Measurements from ENCODE around the gene DNAJC1.
"Not testable (repeated sequence)": the region's sequence is repeated elsewhere in the genome, so short reads cannot be mapped to it uniquely, and the experiment has no call there.

The DNAJC1 gene

DNA sequence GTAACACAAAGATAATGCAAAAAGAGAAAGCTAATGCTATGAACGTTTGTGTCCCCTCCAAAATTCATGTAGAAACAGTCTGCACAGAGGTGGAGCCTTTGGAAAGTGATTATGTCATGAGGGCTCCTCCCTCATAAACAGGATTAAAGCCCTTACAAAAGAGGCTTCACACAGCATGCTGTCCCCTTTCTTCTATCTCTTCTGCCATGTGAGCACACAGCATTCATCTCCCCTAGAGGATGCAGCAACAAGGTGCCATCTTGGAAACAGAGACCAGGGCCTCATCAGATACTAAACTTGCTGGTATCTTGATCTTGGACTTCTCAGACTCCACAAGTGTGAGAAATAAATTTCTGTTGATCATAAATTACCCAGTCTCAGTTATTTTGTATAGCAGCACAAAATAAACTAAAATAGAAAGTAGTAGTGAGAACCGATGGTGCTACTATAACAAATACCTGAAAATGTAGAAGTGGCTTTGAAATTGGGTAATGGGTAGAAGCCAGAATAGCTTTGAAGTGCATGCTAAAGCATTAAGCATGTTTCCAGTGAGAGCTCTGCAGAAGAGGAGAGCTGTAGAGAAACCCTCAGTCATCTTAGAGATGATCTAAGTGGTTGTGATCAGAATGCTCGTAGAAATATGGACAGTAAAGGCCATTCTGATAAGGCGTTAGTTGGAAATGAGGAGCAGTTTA lies 108.7 kb downstream of the DNAJC1 start:
- DNase-seq, result no peak

DNA sequence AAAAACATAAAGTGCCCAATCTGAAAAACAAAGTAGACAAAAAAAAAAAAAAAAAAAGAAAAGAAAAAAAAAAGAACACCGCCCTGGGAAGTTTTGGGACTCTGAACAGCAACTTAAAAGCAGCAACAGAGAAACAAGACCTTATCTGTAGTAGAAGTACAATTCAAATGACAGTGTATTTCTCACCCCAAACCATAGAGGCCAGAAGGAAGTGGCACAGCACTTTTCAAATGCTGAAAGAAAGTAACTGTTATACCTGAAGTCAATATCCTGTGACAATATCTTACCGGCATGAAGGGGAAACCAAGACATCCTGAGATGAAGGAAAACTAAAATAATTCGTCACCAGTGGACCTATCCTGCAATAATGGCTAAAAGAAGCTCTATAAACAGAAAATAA lies 112.1 kb downstream of the DNAJC1 start:
- DNase-seq, result no peak

DNA sequence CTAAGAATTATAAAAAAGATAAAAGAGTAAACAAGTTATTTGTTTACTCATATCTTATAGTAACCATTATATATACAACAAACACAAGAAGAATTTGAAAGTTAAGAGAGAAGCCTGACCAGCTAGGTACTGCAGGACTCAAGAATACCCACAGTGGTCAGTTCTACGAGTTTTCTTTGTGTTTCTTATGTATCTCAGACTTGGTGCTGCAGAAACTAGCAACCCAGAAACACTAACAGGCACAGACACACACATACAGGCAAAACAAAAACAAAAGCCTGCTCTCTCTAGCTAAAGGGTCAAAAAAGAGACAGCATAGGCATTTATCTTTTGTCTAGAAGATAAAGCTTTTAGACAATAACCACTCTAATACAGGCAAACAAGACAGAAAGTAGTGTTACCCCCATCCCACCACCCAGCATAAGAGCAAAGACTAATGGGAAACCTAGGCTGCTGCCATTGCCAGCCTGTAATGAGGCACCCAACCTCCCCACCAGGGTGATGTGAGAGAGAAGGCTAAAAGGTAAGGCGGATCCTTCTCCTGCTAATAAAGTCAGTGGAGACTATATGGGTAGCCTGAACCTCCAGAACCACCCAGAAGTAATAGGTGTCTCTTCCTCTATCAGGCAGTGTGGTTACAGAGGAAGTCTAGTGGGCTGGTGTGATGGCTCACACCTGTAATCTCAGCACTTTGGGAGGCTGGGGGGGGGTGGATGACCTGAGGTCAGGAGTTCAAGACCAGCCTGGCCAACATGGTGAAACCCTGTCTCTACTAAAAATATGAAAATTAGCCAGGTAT lies 113.9 kb downstream of the DNAJC1 start:
- no peak for DNase-seq

DNA sequence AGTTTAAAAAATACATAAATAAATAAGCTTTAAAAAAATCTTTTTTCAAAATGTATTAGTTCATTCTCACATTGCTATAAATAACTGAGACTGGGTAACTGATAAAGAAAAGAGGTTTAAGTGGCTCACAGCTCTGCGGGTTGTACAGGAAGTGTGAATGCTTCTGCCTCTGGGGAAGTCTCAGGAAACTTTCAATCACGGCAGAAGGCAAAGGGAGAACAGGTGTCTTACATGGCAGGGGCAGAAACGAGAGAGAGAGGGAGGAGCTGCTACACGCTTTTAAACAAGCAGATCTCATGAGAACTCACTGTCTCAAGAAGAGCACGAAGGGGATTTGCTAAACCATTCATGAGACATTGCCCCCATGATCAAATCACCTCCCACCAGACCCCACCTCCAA lies 114.6 kb downstream of the DNAJC1 start:
- no peak for DNase-seq

DNA sequence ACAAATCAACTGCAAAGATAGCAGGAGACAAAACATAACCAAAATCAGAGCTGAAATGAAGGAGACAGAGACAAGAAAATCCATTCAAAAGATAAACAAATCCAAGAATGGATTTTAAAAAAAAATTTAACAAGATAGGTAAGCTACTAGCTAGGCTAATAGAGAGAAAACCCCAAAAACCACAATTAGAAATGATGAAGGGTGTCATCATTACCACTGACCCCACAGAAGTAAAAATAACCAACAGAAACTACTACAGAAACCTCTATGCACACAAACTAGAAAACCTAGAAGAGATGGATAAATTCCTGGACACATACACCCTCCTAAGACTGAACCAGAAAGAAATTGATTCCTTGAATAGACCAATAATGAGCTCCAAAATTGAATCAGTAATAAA lies 117.6 kb downstream of the DNAJC1 start:
- DNase-seq, result no peak

DNA sequence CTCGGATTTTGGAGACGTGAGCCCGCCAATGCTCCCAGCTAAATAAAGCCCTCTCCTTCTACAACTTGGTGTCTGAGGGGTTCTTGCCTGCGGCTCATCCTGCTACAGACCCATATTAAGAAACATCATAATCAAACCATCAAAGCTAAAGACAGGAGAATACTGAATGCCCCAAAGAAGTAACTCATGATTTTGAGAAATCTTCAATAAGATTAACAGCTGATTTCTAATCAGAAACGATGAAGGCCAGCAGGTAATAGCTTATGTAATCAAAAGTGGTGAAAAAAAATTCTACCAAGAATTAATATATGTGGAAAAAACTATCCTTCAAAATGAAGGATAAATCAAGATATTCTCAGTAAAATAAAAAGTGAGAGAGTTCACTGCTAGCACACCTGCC lies 130.3 kb downstream of the DNAJC1 start:
- no peak for DNase-seq

DNA sequence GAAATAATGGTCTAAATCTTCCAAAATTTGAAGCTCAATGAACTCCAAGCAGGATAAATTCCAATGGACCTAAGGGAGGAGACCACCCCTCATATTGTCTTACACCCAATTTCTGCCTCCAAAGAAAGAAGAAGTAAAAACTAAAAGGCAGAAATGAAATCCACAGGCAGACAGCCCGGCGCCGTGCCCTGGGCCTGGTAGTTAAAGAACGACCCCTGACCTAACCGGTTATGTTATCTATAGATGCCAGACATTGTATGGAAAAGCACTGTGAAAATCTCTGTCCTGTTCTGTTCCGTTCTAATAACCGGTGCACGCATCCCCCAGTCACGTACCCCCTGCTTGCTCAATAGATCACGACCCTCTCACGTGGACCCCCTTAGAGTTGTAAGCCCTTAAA lies 130.8 kb downstream of the DNAJC1 start:
- DNase-seq, result not testable (repeated sequence)

DNA sequence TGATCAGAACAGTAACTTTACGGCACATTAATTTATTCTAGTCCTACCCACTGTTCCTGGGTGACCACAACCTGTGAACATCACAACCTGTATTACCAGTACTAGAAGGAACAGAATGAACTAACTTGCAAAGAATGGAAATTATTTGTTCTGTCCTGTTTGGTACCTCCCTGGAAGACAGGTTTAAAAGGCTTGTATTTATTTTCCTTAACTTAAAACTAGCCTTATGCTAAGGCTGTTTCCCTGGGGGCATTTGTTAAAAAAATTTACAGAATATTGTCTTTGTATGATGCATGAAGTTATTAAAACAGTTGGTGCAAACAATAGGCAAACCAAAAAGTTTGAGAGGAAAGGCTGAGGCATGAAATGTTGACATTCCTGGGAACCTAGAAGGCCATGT lies 132.7 kb downstream of the DNAJC1 start:
- DNase-seq, result no peak

DNA sequence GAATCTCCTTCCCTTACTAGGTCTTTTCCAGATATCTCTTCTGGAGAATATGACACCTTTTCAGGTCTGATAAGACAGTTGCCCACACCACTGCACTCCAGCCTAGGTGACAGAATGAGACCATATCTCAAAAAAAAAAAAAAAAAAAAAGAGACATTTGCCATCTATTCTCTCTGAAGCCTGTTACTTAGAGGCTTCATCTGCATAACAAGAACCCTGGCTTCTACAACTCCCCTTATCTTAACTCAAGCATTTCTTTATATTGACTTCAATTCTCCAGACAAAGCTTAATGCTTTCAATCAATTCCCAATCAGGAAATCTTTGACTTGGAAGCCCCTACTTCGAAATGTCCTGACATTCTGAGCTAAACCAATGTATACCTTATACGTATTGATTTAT lies 134.4 kb downstream of the DNAJC1 start:
- not testable (repeated sequence) for DNase-seq

DNA sequence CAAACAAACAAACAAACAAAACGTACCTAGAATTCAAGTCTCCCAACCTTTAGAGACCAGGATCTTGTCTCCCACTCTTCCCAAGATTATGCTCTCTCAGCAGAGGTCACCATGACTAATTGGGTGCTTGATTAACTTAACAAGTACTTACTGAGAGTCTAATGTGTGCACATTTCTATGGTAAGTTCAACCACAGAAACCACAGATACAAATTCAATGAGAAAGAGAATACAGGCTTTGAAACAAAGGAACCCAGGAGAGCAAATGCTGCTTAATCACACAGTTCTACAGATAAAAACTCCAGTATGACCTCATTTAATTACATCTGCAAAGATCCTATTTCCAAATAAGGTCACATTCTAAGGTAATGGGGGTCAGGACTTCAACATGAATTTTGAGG lies 142.8 kb downstream of the DNAJC1 start:
- DNase-seq, result no peak

DNA sequence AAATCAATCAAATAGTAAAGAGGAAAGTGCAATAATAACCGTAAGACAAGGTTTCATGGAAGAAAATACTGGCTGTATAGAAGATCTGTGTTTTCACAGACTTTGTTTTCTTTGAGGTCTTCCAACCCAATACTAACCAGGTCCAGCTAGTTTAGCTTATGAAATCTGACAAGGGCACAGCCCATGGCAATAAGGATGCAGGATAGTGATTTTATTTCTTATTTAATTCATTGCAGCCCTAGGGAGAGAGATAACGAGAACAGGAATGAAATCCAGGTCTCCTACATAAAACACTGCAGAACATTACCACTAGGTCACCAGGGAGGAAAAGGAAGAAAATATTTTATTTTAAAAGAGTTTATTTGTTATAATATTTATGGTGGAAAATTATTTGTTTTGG lies 145.1 kb downstream of the DNAJC1 start:
- DNase-seq, result no peak

DNA sequence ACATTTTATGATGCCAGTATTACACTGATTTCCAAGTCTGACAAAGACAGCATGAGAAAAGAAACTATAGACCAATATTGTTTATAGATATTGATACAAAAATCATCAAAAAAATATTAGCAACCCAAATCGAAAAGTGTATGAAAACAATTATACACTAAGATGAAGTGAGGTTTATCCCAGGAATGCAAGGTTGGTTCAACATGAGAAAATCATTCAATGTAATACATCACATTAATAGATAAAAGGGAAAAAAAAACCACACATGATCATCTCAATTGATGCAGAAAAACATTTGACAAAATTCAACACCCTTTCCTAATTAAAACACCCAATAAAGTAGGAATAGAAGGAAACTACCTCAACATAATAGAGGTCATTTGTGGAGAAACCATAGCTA lies 153.9 kb downstream of the DNAJC1 start:
- DNase-seq, result no peak

DNA sequence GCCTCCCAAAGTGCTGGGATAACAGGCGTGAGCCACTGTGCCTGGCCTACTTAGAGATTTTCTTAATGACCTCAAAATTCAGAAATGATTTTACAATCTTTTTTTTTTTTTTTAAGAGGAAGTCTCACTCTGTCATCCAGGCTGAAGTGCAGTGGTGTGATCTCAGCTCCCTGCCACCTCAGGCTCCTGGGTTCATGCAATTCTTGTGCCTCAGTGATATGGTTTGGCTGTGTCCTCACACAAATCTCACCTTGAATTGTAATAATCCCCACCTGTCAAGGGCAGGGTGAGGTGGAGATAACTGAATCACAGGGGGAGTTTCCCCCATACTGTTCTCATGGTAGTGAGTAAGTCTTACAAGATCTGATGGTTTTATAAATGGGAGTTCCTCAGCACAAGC lies 159.9 kb downstream of the DNAJC1 start:
- DNase-seq, result no peak

DNA sequence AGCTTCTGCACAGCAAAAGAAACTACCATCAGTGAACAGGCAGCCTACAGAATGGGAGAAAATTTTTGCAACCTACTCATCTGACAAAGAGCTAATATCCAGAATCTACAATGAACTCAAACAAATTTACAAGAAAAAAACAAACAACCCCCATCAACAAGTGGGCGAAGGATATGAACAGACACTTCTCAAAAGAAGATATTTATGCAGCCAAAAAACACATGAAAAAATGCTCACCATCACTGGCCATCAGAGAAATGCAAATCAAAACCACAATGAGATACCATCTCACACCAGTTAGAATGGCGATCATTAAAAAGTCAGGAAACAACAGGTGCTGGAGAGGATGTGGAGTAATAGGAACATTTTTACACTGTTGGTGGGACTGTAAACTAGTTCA lies 162.3 kb downstream of the DNAJC1 start:
- DNase-seq, result not testable (repeated sequence)

DNA sequence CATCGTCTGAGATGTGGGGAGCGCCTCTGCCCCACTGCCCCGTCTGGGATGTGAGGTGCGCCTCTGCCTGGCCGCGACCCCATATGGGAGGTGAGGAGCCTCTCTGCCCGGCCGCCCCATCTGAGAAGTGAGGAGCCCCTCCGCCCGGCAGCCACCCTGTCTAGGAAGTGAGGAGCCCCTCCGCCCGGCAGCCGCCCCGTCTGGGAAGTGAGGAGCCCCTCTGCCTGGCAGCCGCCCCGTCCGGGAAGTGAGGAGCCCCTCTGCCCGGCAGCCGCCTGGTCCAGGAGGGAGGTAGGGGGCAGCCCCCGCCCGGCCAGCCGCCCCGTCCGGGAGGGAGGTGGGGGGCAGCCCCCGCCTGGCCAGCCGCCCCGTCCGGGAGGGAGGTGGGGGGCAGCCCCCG lies 166.0 kb downstream of the DNAJC1 start:
- DNase-seq, result not testable (repeated sequence)

DNA sequence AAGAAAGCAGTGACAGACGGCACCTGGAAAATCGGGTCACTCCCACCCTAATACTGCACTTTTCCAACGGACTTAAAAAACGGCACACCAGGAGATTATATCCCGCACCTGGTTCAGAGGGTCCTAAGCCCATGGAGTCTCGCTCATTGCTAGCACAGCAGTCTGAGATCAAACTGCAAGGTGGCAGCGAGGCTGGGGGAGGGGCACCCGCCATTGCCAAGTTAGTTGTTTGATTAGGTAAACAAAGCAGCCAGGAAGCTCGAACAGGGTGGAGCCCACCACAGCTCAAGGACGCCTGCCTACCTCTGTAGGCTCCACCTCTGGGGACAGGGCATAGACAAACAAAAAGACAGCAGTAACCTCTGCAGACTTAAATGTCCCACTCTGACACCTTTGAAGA lies 169.0 kb downstream of the DNAJC1 start:
- not testable (repeated sequence) for DNase-seq

DNA sequence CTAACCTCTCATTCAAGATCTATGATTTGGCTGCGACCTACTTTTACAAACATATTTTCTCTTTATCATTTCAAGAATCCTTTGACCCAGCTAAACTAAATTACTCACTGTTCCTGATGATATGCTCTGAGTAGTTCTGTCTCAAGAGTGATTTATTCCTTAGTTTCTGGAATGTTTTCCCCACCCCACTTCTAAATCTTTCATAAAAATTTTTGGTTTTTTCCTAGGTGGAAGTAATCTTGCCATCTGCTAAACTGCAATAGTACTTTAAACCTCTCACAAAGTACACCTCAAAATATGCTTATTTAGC lies 170.8 kb downstream of the DNAJC1 start:
- DNase-seq, result no peak

DNA sequence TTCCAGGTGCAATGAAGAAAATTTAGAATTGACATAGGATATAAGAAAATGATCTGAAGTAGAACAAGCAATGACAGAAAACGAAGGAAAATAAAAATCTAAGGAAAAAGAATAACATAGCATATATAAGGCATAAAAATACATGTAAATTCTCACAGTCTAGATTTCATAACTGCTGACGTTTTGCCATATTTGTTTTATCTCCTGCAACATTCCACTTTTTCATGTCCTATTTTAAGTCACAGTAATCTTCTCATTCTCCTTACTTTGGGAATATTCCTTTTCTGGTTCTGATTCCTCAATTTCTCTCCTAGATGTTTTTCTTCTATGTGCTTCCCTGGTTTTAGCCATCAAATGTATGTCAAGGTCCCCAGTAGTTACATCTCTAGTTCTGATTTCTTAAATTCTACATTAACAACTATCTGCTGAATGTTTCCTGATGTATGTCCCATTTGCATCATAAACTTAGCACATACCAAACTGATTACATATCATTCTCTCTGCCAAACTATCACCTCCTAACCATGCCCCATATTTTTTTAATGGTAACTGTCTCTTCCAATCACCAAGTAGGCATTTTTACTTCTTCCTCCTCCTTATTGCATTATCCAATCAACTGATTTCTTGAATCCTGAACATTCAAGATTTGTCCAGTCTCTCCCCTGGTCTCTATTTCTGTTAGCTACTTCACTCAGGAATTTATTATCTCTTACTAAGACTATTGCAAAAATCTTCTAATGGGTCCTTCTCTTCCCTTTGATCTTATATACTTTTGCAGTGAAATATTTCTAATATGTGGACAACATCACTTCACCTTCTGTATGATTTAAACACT lies 171.3 kb downstream of the DNAJC1 start:
- no peak for DNase-seq

DNA sequence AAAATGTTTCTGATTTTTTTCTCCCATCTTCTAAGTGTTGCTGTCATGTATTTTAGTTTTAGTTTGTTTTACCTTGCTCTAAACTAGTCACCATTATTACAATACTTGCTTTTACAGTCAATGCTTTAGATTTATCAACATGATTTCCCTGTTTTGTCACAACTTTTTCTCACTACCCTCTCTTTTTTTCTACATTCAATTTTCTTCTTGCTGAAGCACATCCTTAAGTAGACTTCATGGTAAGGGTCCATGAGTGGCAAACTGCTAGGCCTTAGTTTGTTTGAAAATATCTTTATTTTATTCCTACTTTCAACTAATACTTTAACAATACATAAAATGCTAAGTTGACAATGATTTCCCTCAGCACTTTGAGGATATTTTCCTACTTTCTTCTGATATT lies 173.5 kb downstream of the DNAJC1 start:
- no peak for DNase-seq

DNA sequence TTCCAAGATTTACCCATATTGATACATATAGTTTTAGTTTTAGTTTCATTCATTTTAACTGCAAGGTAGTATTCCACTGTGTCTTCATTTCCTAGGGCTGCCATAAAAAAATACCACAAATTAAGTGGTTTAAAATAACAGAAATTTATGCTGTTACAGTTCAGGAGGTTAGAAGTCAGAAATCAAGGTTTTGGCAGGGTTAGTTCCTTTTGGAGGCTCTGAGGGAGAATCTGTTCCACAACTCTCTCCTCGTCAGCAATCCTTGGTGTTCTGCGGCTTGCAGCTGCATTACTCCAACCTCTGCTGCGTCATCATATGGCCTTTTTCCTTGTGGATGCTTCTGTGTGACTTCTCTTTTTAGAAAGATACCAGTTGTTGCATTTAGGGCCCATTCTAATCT lies 176.2 kb downstream of the DNAJC1 start:
- no peak for DNase-seq

DNA sequence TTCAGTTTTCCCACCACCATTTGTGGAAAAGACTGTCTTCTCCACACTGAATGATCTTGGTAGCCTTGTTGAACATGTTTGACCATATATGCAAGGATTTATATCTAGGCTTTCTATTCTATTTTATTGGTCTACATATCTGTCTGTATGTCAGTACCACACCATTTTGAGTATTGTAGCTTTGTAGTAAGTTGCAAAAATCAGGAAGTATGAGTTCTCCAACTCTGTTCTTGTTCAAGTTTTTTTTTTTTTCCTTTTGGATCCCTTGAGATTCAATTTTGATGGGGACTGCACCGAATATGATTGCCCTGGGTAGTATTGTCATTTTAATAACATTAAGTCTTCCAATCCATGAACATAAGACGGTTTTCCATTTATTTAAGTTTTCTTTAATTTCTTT lies 176.8 kb downstream of the DNAJC1 start:
- no peak for DNase-seq

DNA sequence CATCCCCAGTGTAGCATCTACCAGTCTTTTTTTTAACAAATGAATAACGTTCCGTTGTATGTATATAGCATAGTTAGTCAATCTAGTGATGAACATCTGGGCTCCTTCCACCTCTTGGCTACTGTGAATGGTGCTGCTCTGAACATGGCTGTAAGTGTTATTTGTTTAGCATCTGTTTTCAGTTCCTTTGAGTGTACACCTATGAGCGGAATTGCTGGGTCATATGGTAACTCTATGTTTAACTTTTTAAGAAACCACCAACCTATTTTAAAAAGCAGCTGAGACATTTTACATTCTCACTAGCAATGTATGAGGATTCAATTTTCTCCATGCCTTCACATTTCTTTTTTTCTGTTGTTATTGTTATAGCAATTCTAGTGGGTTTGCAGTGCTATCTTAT lies 178.2 kb downstream of the DNAJC1 start:
- no peak for DNase-seq

DNA sequence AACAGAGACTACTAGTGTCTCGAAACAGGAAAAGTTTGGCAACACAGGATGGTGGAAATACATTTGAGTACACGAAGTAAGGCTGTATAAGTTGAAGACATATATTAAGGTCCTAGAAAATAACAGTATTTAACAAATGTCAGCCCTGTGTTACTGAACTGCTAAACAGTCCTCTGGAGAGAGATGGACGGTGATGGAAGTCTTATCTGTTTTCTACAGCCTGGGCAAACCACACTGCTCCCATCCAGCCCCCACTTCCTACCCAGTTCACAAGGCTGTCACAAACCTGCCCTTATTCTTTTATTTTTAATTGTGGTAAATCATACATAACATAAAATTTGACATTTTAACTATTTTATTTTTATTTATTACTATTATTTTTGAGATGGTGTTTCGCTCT lies 179.1 kb downstream of the DNAJC1 start:
- no peak for DNase-seq

DNA sequence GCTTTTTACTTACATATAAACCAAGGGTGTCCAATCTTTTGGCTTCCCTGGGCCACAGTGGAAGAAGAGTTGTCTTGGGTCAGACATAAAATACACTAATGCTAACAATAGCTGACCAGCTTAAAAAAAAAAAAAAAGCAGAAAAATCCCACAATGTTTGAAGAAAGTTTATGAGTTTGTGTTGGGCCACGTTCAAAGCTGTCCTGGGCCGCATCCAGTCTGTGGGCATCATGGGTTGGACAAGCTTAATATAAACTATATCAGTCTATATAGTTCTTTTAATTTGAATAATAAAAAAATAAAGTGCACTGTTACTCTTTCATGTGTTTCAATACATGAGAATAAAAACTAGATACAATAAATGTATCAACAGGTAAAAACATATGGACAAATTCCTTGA lies 179.9 kb downstream of the DNAJC1 start:
- DNase-seq, result no peak
